Heart right ventricle (tissue), 16 donors: ENCODE measurements around the gene KRTAP22-1. TPM values are rescaled to one million over a fixed set of nuclear protein-coding genes. Genes with fewer than 3 reads are reported as not detected.

Experiments used
- ATAC-seq, 8 donors: fragments of 200-7000 bp; cut with Tn5 transposase; one replicate each; pipeline ENCODE4 v1.9.1; 2020; ENCODE audit warnings: mild to moderate bottlenecking in 8 of 8, moderate library complexity in 8 of 8, moderate number of reproducible peaks in 1 of 8
- DNase-seq, 2 donors: peaks; one replicate each; pipeline ENCODE4 v3.0.0-alpha.2; 2020
- H3K27ac ChIP-seq, 10 donors: fragments of 200-600 bp; sonication (generic) in 2 of 10; one replicate each; pipeline versions ENCODE4 v1.5.0 to v1.8.0; 2020 to 2022; ENCODE audit warnings: mild to moderate bottlenecking in 3 of 10
- H3K27me3 ChIP-seq, 7 donors: fragments of 200-600 bp; one replicate each; pipeline ENCODE4 v1.8.0; 2021 to 2022; ENCODE audit warnings: mild to moderate bottlenecking in 2 of 7
- H3K36me3 ChIP-seq, 9 donors: fragments of 200-600 bp; sonication (generic) in 1 of 9; one replicate each; pipeline versions ENCODE4 v1.5.0 to v1.8.0; 2020 to 2022; ENCODE audit warnings: mild to moderate bottlenecking in 2 of 9
- H3K4me1 ChIP-seq, 9 donors: fragments of 200-600 bp; sonication (generic) in 1 of 9; one replicate each; pipeline versions ENCODE4 v1.5.0 to v1.8.0; 2020 to 2022; ENCODE audit warnings: mild to moderate bottlenecking in 4 of 9
- H3K4me3 ChIP-seq, 10 donors: fragments of 200-600 bp; sonication (generic) in 2 of 10; one replicate each; pipeline versions ENCODE4 v1.5.0 to v1.8.0; 2020 to 2022; ENCODE audit warnings: mild to moderate bottlenecking in 7 of 10, moderate library complexity in 2 of 10
- H3K9me3 ChIP-seq, 11 donors: fragments of 200-600 bp in 10 of 11; sonication (generic) in 2 of 11; one replicate each; pipeline versions ENCODE4 v1.5.0 to v1.8.0; 2013 to 2022; ENCODE audit warnings: mild to moderate bottlenecking in 2 of 11, control low read depth in 1 of 11, moderate library complexity in 1 of 11
- WGBS, 2 donors: extraction: QIAGEN DNeasy Blood & Tissue Kit; methylation state at CpG; one replicate each; pipeline ENCODE4 v1.1.7; 2013; ENCODE audit warnings: inconsistent platforms in 1 of 2; 5-methylcytosine and 5-hydroxymethylcytosine counted together
- intact Hi-C, 10 donors: fragments of 100-400 bp; cut with DNase I; formaldehyde crosslinking; loops; one replicate each; pipeline versions ENCODE4 v1.11.1 to v1.14.2; 2022
- polyA plus RNA-seq, 2 donors: library from polyadenylated mRNA; stranded (reverse); fragments of 200-250 nt; gene quantifications; one replicate each; pipeline ENCODE4 v1.2.3, GENCODE V29; 2013
- total RNA-seq, 10 donors: library from RNA; stranded (reverse); fragmentation: NEBNext Ultra II Directional in 3 of 10; extraction: Animal tissue kit (Norgen Biotek cat#: 25700) in 3 of 10; gene quantifications; one replicate each; pipeline versions ENCODE4 v1.2.1 to v1.2.4, GENCODE V29; 2021 to 2023
- TF ChIP-seq, protein P1 (sequence below), 9 donors: fragments of 200-600 bp; sonication (generic) in 2 of 9; IDR thresholded peaks; one replicate each; pipeline versions ENCODE4 v1.5.0 to v1.8.0; 2021 to 2022; ENCODE audit warnings: antibody characterized with exemption in 9 of 9, mild to moderate bottlenecking in 5 of 9, moderate library complexity in 1 of 9
- donor health status: Arrhythmogenic right ventricular cardiomyopathy.
- donor health status: ischemic (EF 13 %, LVEDD 7.1; RV severe dilation, severe dysfunction).
- donor health status: healthy with polysubstance abuse.
- donor health status: DM: no; HTN: yes; CAD: no.
- donor health status: DM: no; HTN: no; CAD: no.
- donor health status: ischemic (EF 25% LVEDD 6.9; RV normal size, moderate dysfunction).
- donor health status: ischemic (EF 25% LVEDD 5.7; RV mildly dilated, moderate dysfunction).
- donor health status: healthy.
- donor health status: DM: yes; HTN: yes; CAD: no.
- donor health status: Ischemic cardiomyopathy.
- donor health status: ischemic (EF 35%, LVEDD 5.7; RV mildly dilated, moderate dysfunction).
- donor health status: nonischemic (EF 11% LVEDD 7.7; RV severe dilation, severe dysfunction).
- donor health status: DM: yes; HTN: yes; CAD: no.
- donor health status: PGD.
- donor health status: ischemic (EF 29% LVEDD 5.4; RV normal size, mild dysfunction).
- donor health status: nonischemic (EF 23%, LVEDD 6.1; RV moderate dilation, normal function).

KRTAP22-1 gene
- total and polyA plus RNA-seq, 12 donors, result not detected

DNA sequence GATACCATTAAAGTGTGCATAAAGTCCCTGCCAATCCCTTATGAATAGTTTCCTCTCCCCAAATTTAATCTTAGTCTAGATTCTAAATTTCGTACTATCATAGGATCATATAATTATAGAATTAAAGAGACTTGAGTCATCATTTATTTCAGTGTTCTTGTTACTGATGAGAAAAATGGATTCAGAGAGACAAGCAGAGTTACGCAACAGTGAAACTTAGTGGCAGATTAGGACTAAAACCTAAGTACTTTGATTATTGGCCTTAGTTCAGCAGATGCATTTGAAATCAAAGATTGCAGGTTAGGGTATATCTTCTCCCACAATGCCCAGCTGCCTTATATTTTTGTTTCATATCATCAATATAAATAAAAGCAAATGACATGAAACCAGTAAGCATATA lies 38.9 kb upstream of the KRTAP22-1 start:
- H3K27me3 ChIP-seq, result no peaks in the 10 kb centered on the region
- H3K36me3 ChIP-seq, result no peaks in the 10 kb centered on the region
- no peak for DNase-seq
- TF ChIP-seq, protein P1, sequence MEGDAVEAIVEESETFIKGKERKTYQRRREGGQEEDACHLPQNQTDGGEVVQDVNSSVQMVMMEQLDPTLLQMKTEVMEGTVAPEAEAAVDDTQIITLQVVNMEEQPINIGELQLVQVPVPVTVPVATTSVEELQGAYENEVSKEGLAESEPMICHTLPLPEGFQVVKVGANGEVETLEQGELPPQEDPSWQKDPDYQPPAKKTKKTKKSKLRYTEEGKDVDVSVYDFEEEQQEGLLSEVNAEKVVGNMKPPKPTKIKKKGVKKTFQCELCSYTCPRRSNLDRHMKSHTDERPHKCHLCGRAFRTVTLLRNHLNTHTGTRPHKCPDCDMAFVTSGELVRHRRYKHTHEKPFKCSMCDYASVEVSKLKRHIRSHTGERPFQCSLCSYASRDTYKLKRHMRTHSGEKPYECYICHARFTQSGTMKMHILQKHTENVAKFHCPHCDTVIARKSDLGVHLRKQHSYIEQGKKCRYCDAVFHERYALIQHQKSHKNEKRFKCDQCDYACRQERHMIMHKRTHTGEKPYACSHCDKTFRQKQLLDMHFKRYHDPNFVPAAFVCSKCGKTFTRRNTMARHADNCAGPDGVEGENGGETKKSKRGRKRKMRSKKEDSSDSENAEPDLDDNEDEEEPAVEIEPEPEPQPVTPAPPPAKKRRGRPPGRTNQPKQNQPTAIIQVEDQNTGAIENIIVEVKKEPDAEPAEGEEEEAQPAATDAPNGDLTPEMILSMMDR (IDR thresholded peaks at IDR 0.05), result no peak
- H3K4me1 ChIP-seq, result no peaks in the 10 kb centered on the region
- H3K9me3 ChIP-seq, result no peaks in the 10 kb centered on the region
- 73 to 78% methylated on average over 2 of the region's 2 CpGs for WGBS, 2 donors
- intact Hi-C loops, result loop anchor here in 1 of 10 donors (10.0 kb wide), 1 partner anchor 57 kb away; the partner anchor contains the start of gene KRTAP19-5
- no peak overlapping the region for H3K27ac ChIP-seq
- H3K4me3 ChIP-seq, result no peak overlapping the region
- ATAC-seq, result no peak

DNA sequence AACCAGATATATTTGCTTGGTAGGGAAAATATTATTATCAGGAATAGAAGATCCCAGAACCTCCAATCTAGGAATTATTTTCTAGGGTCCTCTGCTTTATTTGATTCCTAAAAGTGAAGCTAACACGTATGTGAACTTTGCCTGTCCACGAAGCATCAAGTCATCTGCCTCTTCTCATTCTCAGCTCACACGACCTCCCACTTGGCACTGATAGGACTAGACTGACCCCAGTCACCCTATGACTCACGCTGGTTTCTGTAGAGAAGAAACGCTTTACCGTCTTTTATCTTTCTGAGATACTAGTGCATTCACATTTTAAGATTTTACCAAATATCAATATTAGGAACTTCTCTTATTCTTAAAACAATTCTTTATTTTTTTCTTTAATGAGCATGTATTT lies 37.8 kb upstream of the KRTAP22-1 start:
- ATAC-seq (no peak), DNase-seq (no peak)
- Histone ChIP-seq H3K36me3 (no peaks in the 10 kb centered on the region), H3K27ac (no peak overlapping the region), H3K27me3 (no peaks in the 10 kb centered on the region), H3K9me3 (no peaks in the 10 kb centered on the region), H3K4me1 (no peaks in the 10 kb centered on the region), H3K4me3 (no peak overlapping the region)
- 34 to 55% methylated on average over 6 of the region's 6 CpGs for WGBS, 2 donors
- TF ChIP-seq, protein P1 (IDR thresholded peaks at IDR 0.05), result no peak
- intact Hi-C loops, result loop anchor here in 1 of 10 donors (10.0 kb wide), 1 partner anchor 58 kb away; the partner anchor contains the start of gene KRTAP19-5

DNA sequence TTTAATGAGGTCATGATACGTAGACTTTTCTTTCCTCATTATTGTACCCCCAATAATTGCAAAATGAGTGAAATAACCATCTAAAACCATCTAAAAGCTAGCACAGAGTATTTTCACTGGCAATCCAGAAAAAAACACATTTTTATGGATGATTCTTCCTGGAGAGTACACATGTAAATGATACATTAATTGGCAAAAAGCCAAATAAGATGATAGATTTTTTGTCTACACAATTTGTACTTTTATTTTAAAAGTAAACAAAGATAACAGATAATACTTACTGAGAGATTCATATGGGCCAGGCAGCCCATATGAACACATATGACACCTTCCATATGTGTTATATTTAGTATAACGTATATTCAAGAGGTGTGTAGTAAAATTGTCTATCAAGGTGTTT lies 37.3 kb upstream of the KRTAP22-1 start:
- no peak for ATAC-seq
- TF ChIP-seq, protein P1 (IDR thresholded peaks at IDR 0.05), result no peak
- no peaks in the 10 kb centered on the region for H3K4me1 ChIP-seq
- WGBS, 2 donors, result 77 to 86% methylated on average over 2 of the region's 2 CpGs
- H3K27me3 ChIP-seq, result no peaks in the 10 kb centered on the region
- H3K27ac ChIP-seq, result no peak overlapping the region
- no peak overlapping the region for H3K4me3 ChIP-seq
- intact Hi-C loops, result loop anchor here in 1 of 10 donors (10.0 kb wide), 1 partner anchor 59 kb away; the partner anchor contains the start of gene KRTAP19-5
- H3K36me3 ChIP-seq, result no peaks in the 10 kb centered on the region
- no peak for DNase-seq
- no peaks in the 10 kb centered on the region for H3K9me3 ChIP-seq

DNA sequence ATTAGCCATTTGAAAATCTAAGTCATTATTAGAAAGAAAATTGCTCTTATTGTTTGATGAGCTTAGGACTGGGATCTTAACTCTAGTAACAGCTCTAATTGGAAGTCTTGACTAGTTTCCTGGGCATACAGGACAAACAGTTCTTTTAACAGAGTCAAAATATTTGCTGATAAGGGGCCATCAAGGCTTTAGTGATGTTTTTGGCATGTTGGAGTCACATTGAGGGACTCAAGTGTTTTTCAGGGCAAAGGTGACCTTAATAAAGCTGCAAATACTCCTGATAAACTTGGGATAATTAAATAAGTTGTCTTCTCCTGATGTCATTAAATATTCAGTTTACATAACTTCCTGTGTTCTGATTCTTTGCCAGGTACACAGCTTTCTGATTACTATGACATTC lies 33.3 kb upstream of the KRTAP22-1 start:
- H3K27ac ChIP-seq, result peak overlapping the region in 3 of 10 donors; percentile 7 to 36 (median 25)

More for the DNA sequence above, 33.3 kb upstream of the KRTAP22-1 start:
- no peaks in the 10 kb centered on the region for H3K4me1 ChIP-seq
- no peak overlapping the region for H3K4me3 ChIP-seq
- no peaks in the 10 kb centered on the region for H3K36me3 ChIP-seq
- ATAC-seq (peak in 4 of 8 donors; percentile 19 to 88 (median 54)), DNase-seq (no peak)
- intact Hi-C loops, result loop anchor here in 1 of 10 donors (10.0 kb wide), 1 partner anchor 63 kb away; the partner anchor contains the start of gene KRTAP19-5
- no peaks in the 10 kb centered on the region for H3K27me3 ChIP-seq
- no peaks in the 10 kb centered on the region for H3K9me3 ChIP-seq
- TF ChIP-seq, protein P1 (IDR thresholded peaks at IDR 0.05), result no peak
